SK-N-SH treated with all-trans-retinoic acid at 6 μM for 48 hours (cell line): ENCODE data around the gene CBY1.

ENCODE experiments used
- ESRRG ChIP-seq: fragments of 250-450 bp; sonication (Bioruptor Pico); IDR thresholded peaks from 2 replicates; pipeline ENCODE4 v1.6.1; 2021; ENCODE audit warnings: mild to moderate bottlenecking
- RARB ChIP-seq: fragments of 250-450 bp; sonication (Bioruptor Pico); IDR thresholded peaks from 2 replicates; pipeline ENCODE4 v1.8.0; 2021; ENCODE audit warnings: mild to moderate bottlenecking, moderate library complexity
- SNAI2 ChIP-seq: fragments of 250-450 bp; sonication (Bioruptor Pico); IDR thresholded peaks from 2 replicates; pipeline ENCODE4 v1.5.0; 2020; ENCODE audit warnings: mild to moderate bottlenecking, moderate library complexity
- ZC3H10 ChIP-seq: fragments of 250-450 bp; sonication (Bioruptor Pico); IDR thresholded peaks from 2 replicates; pipeline ENCODE4 v1.5.1; 2021; ENCODE audit warnings: mild to moderate bottlenecking, moderate library complexity
- ZFP3 ChIP-seq: fragments of 250-450 bp; sonication (Bioruptor Pico); IDR thresholded peaks from 2 replicates; pipeline ENCODE4 v1.5.0; 2020; ENCODE audit warnings: mild to moderate bottlenecking, moderate library complexity
- TF ChIP-seq, protein P1 (sequence below): fragments of 250-450 bp; sonication (Bioruptor Pico); IDR thresholded peaks from 2 replicates; pipeline ENCODE4 v1.8.0; 2020; ENCODE audit warnings: mild to moderate bottlenecking, moderate library complexity, borderline replicate concordance
- TF ChIP-seq, protein P2 (sequence below): fragments of 250-450 bp; sonication (Bioruptor Pico); IDR thresholded peaks from 2 replicates; pipeline ENCODE4 v1.5.1; 2021; ENCODE audit warnings: mild to moderate bottlenecking, moderate library complexity

- TF ChIP-seq, protein P1, sequence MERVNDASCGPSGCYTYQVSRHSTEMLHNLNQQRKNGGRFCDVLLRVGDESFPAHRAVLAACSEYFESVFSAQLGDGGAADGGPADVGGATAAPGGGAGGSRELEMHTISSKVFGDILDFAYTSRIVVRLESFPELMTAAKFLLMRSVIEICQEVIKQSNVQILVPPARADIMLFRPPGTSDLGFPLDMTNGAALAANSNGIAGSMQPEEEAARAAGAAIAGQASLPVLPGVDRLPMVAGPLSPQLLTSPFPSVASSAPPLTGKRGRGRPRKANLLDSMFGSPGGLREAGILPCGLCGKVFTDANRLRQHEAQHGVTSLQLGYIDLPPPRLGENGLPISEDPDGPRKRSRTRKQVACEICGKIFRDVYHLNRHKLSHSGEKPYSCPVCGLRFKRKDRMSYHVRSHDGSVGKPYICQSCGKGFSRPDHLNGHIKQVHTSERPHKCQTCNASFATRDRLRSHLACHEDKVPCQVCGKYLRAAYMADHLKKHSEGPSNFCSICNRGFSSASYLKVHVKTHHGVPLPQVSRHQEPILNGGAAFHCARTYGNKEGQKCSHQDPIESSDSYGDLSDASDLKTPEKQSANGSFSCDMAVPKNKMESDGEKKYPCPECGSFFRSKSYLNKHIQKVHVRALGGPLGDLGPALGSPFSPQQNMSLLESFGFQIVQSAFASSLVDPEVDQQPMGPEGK (CRISPR knock-in tag) = no peak
- TF ChIP-seq SNAI2 (CRISPR knock-in tag) (no peak), RARB (CRISPR knock-in tag) (no peak), ESRRG (CRISPR knock-in tag) (no peak), ZC3H10 (CRISPR knock-in tag) (no peak), ZFP3 (CRISPR knock-in tag) (no peak)
- TF ChIP-seq, protein P2, sequence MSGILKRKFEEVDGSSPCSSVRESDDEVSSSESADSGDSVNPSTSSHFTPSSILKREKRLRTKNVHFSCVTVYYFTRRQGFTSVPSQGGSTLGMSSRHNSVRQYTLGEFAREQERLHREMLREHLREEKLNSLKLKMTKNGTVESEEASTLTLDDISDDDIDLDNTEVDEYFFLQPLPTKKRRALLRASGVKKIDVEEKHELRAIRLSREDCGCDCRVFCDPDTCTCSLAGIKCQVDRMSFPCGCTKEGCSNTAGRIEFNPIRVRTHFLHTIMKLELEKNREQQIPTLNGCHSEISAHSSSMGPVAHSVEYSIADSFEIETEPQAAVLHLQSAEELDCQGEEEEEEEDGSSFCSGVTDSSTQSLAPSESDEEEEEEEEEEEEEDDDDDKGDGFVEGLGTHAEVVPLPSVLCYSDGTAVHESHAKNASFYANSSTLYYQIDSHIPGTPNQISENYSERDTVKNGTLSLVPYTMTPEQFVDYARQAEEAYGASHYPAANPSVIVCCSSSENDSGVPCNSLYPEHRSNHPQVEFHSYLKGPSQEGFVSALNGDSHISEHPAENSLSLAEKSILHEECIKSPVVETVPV (CRISPR knock-in tag) = no peak
Measured at GRCh38 chr22:38694940-38695339, 38.5 kb downstream of the CBY1 start.
